GM18526 (cell line): ENCODE results near the gene ACE.

ENCODE experiments used
- POLR2A ChIP-seq: IDR thresholded peaks from 3 replicates; pipeline ENCODE4 v1.6.1; 2011; ENCODE audit not compliant: insufficient read length; ENCODE audit errors: extremely low read depth

The ACE gene

GRCh38 chr17:63525190-63525946 is 48.5 kb downstream of the ACE start:
- no peak for TF ChIP-seq POLR2A

DNA sequence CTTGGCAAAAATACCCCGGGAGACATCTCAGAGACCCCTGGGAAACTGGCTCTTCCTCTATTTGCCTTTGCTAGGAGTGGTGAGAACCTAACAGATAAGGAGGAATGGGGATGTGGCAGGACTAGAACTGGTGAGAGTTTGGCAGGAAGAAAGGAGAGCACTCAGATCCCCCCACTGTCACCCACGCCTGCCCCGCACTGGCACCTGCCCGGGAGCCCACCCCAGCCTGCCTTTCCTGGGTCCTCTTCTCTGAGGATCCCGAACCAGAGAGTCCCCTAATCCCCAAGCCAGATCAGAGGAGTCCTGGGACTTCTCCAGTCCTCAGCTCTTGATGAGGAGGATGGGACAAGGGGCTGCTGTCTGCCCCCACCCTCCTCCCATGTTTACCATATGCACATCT is 50.0 kb downstream of the ACE start:
- no peak for TF ChIP-seq POLR2A

DNA sequence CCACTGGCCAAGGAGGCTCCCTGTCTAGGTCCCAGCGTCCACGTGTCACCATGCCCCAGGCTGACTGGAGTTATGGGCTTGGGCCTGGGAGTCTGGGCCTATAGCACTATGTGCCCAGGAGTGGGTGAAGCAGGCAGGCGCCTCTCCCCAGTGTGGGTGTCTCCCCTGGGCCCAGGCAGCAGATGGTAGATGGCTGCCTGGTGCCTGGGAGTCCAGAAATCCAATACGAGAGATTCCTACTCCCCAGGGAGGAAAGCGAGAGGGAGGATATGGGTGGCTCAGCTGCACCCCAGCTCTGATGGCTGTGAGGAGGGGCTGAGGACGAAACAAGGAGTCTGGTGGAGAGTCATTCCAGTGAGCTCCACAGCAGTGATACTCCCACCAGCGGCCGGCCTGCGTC is 51.3 kb downstream of the ACE start:
- no peak for TF ChIP-seq POLR2A

- TF ChIP-seq POLR2A = no peak
Measured at GRCh38 chr17:63529711-63530556, 53.1 kb downstream of the ACE start.

GRCh38 chr17:63530557-63531021 is 53.7 kb downstream of the ACE start:
- TF ChIP-seq POLR2A = no peak

- no peak for TF ChIP-seq POLR2A
Measured at GRCh38 chr17:63531022-63531965, 54.4 kb downstream of the ACE start.

DNA sequence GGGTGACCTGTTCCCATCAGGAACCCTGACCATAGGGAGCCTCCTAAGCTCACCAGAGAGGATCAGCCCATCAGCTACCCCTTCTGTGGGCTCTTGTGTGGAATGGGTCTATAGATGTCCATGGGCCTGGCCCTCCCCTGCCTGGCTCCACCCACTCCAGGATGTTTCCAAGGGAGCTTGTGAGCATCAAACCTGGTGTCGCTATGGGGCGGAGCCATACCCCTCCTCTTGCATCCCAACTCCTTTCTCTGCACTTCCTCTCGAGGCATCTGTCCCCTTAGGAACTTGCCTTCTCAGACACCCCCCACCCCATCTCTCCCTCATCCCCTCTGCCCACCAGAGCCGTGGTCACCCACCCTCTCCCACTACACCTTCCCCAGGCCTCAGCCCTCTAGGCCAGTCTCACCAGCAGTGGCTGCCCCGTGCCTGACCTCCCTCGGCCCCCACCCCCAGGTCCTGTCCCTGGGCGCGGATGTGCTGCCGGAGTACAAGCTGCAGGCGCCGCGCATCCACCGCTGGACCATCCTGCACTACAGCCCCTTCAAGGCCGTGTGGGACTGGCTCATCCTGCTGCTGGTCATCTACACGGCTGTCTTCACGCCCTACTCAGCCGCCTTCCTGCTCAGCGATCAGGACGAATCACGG is 56.7 kb downstream of the ACE start:
- no peak for TF ChIP-seq POLR2A

- no peak for TF ChIP-seq POLR2A
Measured at GRCh38 chr17:63534078-63534570, 57.3 kb downstream of the ACE start.

DNA sequence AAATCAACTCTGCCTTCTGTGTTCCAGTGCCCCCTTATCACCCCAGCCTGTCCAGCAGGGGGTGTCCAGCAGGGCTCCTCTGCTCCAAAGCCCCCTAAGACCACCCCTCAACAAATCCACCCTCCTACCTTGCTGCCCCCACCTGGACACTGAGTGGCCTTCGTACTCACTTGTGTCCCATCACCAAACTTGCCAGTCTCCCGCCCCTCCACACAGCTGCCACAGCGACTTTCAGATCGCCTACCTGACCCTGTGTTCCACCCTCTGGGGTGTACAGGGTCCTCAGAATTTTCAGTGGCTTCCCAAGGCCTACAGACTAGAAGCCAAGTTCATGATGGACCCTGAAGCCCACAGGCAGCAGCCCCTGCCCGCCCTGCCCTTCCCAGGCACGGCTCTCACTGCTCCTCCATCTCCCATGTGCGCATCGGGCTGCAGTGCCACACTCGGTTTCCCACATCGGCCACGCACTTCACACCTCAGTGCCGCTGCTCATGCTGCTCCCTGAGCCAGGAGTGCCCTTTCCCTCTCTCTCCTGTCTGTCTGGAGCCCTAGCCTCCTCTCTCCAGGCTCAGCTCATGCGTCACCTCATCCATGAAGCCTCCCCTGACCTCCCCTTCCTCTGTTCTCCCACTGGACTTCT is 58.1 kb downstream of the ACE start:
- TF ChIP-seq POLR2A = no peak

- no peak for TF ChIP-seq POLR2A
Measured at GRCh38 chr17:63535640-63536039, 58.8 kb downstream of the ACE start.

- no peak for TF ChIP-seq POLR2A
Measured at GRCh38 chr17:63537001-63537400, 60.1 kb downstream of the ACE start.

DNA sequence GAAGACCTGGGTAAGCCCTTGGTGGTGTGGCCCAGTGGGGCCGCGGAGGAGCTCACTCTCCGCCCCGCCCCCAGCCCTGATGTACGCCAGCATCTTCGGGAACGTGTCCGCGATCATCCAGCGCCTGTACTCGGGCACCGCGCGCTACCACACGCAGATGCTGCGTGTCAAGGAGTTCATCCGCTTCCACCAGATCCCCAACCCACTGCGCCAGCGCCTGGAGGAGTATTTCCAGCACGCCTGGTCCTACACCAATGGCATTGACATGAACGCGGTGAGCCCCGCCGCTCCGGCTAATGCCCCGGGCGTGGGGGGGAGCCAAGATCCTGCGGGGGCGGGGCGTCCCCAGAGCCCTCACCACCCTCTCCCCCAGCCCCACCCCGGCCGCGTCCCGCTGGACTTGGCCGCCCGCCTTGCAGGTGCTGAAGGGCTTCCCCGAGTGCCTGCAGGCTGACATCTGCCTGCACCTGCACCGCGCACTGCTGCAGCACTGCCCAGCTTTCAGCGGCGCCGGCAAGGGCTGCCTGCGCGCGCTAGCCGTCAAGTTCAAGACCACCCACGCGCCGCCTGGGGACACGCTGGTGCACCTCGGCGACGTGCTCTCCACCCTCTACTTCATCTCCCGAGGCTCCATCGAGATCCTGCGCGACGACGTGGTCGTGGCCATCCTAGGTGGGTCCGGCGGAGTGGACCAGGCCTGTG is 61.3 kb downstream of the ACE start:
- TF ChIP-seq POLR2A = no peak
